Measurements from ENCODE around the gene CEP76. TPM values are rescaled to one million over a fixed set of nuclear protein-coding genes. Genes with fewer than 3 reads are reported as not detected.
"Not testable (repeated sequence)": the region's sequence is repeated elsewhere in the genome, so short reads cannot be mapped to it uniquely, and the experiment has no call there.

CEP76 gene
- polyA plus RNA-seq, 1 donor from 2014 or later = 21.4 TPM

DNA sequence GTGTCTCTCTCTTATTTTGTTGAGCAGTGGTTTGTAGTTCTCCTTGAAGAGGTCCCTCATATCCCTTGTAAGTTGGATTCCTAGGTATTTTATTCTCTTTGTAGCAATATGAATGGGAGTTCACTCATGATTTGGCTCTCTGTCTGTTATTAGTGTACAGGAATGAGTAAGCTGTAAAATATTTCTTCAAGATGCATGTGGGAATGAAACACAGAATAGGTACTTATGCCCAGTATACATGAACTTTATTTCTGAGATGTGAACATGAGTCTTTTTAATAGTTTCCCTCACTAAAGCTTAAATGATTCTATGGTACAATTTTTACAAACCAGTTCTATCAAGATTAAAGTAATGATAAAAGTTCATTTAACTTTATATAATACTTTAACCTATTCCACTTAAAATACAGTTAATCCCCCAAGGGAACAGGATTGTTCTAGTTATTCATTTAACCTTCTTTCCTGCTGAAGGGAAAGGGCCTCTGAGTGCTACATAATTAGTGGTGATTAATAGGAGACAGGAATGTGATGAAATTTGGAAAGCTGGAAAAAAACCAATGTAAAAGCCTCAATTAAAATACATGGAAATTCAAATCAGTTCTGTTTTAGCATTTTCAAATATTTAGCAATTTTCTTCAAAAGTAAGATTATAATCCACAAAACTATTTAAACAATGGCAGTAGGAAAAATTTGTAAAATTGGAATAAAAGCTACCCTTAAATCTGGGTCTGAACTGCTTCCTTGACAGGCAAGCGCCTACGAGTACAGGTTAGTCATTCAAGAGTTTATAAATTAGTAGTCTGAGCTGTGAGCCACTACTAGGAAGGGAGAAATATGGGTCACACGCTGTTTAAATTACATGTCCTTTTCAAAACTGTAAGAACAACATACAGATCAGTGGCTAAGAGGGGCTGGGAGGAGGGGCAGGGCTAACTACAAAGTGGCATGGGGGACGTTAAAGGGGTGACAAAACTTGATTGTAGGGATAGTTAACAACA lies 73.5 kb downstream of the CEP76 start:
- H2AFZ ChIP-seq (ENCODE audit: low read depth, low read length) = no peak overlapping the region
- H3K4me2 ChIP-seq (ENCODE audit: low read length) = no peak overlapping the region
- no peaks in the 10 kb centered on the region for H3K36me3 ChIP-seq (ENCODE audit: insufficient read depth, low read length)
- no peak overlapping the region for H3K4me3 ChIP-seq (ENCODE audit: low read length)
- H4K20me1 ChIP-seq (ENCODE audit: insufficient read depth) = no peaks in the 10 kb centered on the region
- TF ChIP-seq, protein P1, sequence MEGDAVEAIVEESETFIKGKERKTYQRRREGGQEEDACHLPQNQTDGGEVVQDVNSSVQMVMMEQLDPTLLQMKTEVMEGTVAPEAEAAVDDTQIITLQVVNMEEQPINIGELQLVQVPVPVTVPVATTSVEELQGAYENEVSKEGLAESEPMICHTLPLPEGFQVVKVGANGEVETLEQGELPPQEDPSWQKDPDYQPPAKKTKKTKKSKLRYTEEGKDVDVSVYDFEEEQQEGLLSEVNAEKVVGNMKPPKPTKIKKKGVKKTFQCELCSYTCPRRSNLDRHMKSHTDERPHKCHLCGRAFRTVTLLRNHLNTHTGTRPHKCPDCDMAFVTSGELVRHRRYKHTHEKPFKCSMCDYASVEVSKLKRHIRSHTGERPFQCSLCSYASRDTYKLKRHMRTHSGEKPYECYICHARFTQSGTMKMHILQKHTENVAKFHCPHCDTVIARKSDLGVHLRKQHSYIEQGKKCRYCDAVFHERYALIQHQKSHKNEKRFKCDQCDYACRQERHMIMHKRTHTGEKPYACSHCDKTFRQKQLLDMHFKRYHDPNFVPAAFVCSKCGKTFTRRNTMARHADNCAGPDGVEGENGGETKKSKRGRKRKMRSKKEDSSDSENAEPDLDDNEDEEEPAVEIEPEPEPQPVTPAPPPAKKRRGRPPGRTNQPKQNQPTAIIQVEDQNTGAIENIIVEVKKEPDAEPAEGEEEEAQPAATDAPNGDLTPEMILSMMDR (IDR thresholded peaks at IDR 0.05; ENCODE audit: poor library complexity, severe bottlenecking) = no peak
- no peak for TF ChIP-seq SMC3 (conservative IDR thresholded peaks at IDR 0.05; ENCODE audit: poor library complexity)
- no peak for TF ChIP-seq RAD21 (conservative IDR thresholded peaks at IDR 0.05)
- no peak for TF ChIP-seq EP300 (conservative IDR thresholded peaks at IDR 0.05; ENCODE audit: poor library complexity, severe bottlenecking)
- no peak for TF ChIP-seq EZH2 (IDR thresholded peaks at IDR 0.05; ENCODE audit: borderline replicate concordance, insufficient read depth, low read length, poor library complexity, severe bottlenecking)
- TF ChIP-seq MXI1 (conservative IDR thresholded peaks at IDR 0.05; ENCODE audit: poor library complexity, severe bottlenecking) = no peak
- TF ChIP-seq, protein P2, sequence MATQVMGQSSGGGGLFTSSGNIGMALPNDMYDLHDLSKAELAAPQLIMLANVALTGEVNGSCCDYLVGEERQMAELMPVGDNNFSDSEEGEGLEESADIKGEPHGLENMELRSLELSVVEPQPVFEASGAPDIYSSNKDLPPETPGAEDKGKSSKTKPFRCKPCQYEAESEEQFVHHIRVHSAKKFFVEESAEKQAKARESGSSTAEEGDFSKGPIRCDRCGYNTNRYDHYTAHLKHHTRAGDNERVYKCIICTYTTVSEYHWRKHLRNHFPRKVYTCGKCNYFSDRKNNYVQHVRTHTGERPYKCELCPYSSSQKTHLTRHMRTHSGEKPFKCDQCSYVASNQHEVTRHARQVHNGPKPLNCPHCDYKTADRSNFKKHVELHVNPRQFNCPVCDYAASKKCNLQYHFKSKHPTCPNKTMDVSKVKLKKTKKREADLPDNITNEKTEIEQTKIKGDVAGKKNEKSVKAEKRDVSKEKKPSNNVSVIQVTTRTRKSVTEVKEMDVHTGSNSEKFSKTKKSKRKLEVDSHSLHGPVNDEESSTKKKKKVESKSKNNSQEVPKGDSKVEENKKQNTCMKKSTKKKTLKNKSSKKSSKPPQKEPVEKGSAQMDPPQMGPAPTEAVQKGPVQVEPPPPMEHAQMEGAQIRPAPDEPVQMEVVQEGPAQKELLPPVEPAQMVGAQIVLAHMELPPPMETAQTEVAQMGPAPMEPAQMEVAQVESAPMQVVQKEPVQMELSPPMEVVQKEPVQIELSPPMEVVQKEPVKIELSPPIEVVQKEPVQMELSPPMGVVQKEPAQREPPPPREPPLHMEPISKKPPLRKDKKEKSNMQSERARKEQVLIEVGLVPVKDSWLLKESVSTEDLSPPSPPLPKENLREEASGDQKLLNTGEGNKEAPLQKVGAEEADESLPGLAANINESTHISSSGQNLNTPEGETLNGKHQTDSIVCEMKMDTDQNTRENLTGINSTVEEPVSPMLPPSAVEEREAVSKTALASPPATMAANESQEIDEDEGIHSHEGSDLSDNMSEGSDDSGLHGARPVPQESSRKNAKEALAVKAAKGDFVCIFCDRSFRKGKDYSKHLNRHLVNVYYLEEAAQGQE (IDR thresholded peaks at IDR 0.05; ENCODE audit: borderline replicate concordance) = no peak
- no peak for TF ChIP-seq POLR2AphosphoS5 (IDR thresholded peaks at IDR 0.05)
- no peak overlapping the region for H3K27ac ChIP-seq (ENCODE audit: low read length)
- H3F3A ChIP-seq (ENCODE audit: insufficient read depth, low read length, poor library complexity, severe bottlenecking) = peaks cover 3% of the 10 kb centered on the region
- H3K9me3 ChIP-seq (ENCODE audit: low read length) = no peaks in the 10 kb centered on the region
- no peak overlapping the region for H3K9ac ChIP-seq (ENCODE audit: low read length)
- H3K9me2 ChIP-seq (ENCODE audit: insufficient read depth, low read length) = no peaks in the 10 kb centered on the region
- H3K27me3 ChIP-seq (ENCODE audit: insufficient read depth, low read depth, low read length) = no peaks in the 10 kb centered on the region
- H3K79me2 ChIP-seq (replicated peaks; ENCODE audit: insufficient read depth, low read length) = no peaks in the 10 kb centered on the region

DNA sequence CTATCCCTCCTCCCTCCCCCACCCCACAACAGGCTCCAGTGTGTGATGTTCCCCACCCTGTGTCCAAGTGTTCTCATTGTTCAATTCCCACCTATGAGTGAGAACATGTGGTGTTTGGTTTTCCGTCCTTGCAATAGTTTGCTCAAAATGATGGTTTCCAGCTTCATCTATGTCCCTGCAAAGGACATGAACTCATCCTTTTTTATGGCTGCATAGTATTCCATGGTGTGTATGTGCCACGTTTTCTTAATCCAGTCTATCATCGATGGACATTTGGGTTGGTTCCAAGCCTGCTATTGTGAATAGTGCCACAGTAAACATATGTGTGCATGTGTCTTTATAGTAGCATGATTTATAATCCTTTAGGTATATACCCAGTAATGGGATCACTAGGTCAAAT lies 75.3 kb downstream of the CEP76 start:
- H3K4me2 ChIP-seq (ENCODE audit: low read length); H2AFZ ChIP-seq (ENCODE audit: low read depth, low read length); H3K4me3 ChIP-seq (ENCODE audit: low read length); H3K9me2 ChIP-seq (ENCODE audit: insufficient read depth, low read length); H3K79me2 ChIP-seq (replicated peaks; ENCODE audit: insufficient read depth, low read length); H3F3A ChIP-seq (ENCODE audit: insufficient read depth, low read length, poor library complexity, severe bottlenecking); H3K9ac ChIP-seq (ENCODE audit: low read length); H3K9me3 ChIP-seq (ENCODE audit: low read length); H3K36me3 ChIP-seq (ENCODE audit: insufficient read depth, low read length); H4K20me1 ChIP-seq (ENCODE audit: insufficient read depth); H3K27ac ChIP-seq (ENCODE audit: low read length); H3K27me3 ChIP-seq (ENCODE audit: insufficient read depth, low read depth, low read length): not testable (repeated sequence)

Data from neural cell (in vitro differentiated cells).